DMS 273 (cell line): ENCODE data around the gene SLC48A1.

Source experiments
- DNase-seq: peaks from one replicate; lab custom pipeline; 2025; ENCODE audit not compliant: unreplicated experiment; lab: John Stamatoyannopoulos, UW

SLC48A1 gene

GRCh38 chr12:47773062-47773857, at the start of gene SLC48A1:
TSS of gene SLC48A1 (plus strand) at chr12:47773238. CDS start at chr12:47773305, 67 bp downstream.
- peak; percentile 81 for DNase-seq

- no peak for DNase-seq
These were observed 47.8 kb upstream of the SLC48A1 start, which contains the start of gene ENDOU for GRCh38 chr12:47725091-47725772. TSS of gene ENDOU (minus strand) at chr12:47725490. CDS start at chr12:47725413, 77 bp downstream.

DNA sequence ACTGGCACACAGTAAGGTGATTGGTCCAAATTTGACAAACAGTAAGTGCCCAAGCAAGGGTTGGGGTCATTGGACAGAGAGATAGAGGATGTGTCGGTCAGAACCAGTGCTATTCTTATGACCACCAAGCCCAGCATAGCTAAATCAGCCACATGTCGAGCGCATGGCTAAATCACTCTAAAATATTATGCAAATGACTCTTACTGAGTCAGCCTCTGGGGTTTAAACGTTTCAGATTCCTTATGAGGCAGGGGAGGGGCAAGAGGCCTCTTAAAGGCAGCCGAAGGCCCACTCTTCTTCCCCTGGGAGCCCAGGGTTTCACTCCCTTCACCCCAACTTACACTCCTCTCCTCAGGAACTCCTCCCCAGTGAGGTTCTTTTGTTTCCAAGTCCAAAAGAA, 47.1 kb upstream of the SLC48A1 start:
- peak; percentile 9 for DNase-seq

GRCh38 chr12:47729233-47729632, 43.8 kb upstream of the SLC48A1 start:
- DNase-seq = peak; percentile 4

- no peak for DNase-seq
These were observed 42.7 kb upstream of the SLC48A1 start for GRCh38 chr12:47730341-47730744.

DNA sequence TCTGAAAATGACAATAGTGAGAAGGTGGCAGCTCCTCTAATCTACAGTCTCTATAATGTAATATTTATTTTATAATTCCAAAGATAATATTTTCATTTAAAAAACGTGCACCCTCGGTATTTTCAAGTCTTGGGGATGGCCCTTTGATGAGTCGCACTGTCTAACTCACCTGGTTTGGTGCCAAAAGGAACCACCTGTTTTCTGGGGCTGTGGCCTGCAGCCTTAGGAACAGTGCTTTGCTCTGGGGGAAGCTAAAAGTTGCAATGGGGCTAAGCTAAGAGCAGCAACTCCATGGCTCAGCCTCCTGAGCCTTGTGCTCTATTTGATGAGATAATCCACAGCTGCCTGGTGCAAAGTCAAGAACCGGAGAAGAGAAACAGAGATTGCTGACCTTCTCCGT, 41.3 kb upstream of the SLC48A1 start:
- DNase-seq = peak; percentile 2

DNA sequence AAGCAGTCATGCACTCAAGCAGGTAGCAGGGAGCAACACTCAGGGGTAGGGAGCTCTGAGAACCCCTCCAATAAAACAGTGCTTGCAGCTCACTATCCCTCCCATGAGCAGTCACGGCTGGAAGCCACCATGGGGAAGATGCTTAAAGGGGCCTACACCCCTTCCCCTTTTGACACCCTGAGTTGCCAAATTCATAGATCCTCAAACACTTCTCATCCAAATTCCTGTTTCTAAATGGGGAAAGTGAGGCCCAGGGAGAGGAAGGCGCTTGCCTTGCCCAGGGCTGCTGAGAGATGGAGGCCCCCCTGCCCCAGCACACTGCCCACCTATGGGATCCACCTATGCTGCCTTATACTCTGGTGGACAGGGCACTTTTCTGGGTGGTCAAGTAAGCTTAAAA, 40.5 kb upstream of the SLC48A1 start:
- DNase-seq = no peak

DNA sequence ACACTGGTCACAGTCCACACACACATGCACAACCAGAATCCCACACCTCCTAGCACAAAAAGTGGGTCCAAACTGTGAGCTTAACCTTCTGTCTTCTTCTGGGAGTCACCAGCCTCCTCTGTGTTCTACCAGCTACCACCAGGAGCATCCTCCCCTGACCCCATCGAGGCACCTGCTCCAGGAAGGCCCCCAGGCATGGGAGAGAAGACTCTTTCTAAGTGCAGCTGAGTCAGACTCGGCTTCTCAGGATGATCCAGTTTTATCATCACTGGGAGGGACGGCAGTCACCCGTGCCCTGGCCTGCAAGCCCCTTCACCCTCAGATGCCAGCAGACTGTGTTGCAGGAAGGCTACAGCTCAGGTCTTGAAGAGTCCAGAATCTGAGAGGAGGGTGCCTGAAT, 39.9 kb upstream of the SLC48A1 start:
- no peak for DNase-seq

- peak; percentile 32 for DNase-seq
These were observed 38.1 kb upstream of the SLC48A1 start for GRCh38 chr12:47734725-47735480.

GRCh38 chr12:47735649-47736048, 37.4 kb upstream of the SLC48A1 start:
- DNase-seq = no peak

DNA sequence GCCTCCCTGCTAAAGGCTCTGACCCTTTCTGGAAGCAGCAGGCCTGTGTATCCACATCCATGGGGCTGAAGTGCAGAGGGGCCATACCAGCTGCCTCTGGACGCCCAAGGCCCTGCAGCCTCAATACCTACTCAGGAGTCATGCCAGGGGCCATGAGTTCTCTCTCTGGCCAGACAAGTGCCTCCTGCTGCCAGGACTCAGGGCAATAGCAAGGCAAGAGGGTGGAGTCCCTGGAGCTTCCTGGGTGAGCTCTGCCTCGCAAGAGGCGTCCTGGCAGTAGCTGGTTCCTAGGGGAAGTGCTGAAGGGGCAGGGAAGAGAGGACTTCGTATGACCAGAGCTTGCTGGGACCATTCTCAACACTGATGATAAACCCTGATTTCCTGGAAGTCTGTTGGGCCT, 36.8 kb upstream of the SLC48A1 start:
- no peak for DNase-seq

- DNase-seq = peak; percentile 7
These were observed 36.0 kb upstream of the SLC48A1 start for GRCh38 chr12:47736877-47737676.

DNA sequence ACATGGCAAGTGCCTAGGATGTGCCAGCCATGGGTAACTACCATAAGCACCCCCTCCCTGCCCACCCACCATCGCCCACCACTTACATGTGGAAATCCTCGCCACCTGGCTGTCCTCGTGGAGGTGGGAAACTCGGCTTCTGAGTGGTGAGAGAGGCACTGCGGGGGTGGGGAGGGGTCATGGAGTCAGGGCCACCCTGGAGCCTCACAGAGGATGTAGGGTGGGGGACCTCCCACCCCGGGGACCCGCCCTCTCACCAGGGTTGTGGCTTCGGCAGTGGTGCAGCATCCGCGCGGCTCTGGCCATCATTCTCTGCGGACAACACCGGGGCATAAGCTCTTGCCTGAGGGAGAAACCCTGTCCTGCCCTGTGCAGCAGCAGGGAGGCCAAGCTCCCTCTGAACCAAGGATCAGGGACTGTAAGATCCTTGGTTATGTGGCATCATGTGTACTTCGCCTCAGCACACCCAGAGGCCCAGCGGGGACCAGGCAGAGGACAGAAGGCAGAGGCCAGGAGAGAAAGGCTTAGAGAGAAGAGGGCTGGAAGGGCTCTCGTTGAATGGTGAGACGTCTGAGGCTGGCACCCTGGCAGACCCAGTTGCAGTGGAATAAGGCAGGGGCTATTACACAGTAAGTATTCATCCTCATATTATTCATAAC, 35.0 kb upstream of the SLC48A1 start:
- DNase-seq = no peak

DNA sequence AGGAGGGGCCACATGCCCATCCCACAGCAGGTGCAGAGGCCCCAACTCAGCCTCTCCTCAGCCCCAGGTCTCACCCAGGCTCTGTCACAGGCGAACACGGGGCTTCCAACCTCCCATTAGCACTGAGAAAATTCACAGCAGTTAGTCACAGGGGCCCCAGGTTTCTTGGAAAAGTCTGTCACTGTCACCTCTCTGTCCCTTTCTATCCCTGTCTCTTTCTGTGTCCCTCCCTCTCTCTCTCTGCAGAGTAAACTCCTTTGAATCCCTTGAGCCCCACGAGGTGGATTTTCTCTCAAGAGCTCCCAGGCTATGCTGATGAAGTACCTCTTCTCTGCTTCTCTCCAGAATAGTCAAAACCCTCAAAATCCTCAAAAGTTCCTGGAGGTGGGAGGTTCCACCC, 33.7 kb upstream of the SLC48A1 start:
- no peak for DNase-seq

GRCh38 chr12:47739979-47740378, 33.1 kb upstream of the SLC48A1 start:
- no peak for DNase-seq

DNA sequence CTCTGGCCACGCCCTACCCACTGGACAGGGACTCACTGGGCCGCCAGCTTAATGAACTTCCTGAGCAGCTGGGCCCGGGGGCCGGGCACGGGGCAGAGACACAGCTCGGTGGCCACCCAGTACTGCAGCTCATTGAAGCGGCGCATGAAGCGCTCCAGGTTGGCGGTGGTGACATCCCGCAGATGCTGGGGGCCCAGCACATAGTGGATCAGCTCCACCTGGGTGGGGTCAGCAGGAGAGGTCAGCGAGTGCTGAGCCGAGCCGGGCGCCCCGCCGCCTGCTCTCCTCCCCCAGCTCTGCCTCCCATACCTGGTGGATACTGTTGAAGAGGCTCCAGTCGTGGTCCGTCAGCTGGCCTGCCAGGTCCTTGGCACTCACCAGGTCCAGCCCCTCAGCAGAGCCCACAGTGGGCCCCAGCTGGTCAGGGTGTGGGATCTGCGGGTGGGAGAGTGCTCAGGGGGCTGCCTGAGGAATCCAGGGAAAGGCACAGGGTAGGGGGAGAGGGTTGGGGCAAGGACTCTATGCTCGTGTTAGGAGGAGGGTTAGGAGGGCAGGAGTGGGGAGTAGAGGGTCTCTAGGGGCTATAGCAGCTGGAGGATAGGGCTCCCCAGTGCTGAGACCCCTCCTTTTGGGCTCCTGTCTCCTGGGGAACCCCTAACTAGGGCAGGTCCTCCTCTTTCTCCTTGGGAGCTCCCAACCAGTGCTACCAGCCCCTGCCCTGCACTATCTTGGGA, 32.3 kb upstream of the SLC48A1 start:
- no peak for DNase-seq

DNA sequence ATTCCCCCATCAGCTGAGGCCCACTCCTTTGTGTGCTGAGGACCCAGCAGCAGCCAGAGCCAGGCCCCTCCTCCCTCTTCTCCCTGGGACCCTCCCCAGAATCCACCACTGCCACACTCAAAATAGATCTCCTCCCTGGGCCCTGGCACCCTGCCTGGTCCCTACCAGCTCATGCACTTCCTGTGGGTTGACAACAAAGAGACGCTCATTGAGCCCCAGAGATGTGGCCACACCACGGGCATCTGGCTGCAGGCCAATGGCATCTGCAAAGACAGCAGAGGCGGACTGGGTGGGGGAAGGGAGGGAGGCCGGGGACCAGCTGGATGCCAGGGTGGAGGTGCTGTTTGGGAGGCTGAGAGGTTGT, 31.7 kb upstream of the SLC48A1 start:
- peak; percentile 70 for DNase-seq

- peak; percentile 59 for DNase-seq
These were observed 30.7 kb upstream of the SLC48A1 start for GRCh38 chr12:47742253-47742825.

GRCh38 chr12:47743311-47743860, 29.7 kb upstream of the SLC48A1 start:
- DNase-seq = no peak
